Activated CD4-positive, alpha-beta T cell treated with anti-CD3 and anti-CD28 coated beads for 36 hours (primary cell): ENCODE data around the gene ZFP64. TPM values are rescaled to one million over a fixed set of nuclear protein-coding genes. Genes with fewer than 3 reads are reported as not detected.

Experiments used
- ATAC-seq: fragments of 200-7000 bp; cut with Tn5 transposase; one replicate; pipeline ENCODE4 v1.10.0; 2021; ENCODE audit warnings: mild to moderate bottlenecking, moderate library complexity
- CTCF ChIA-PET: fragments of 350-600 bp; sonication (Branson Sonifier 250); formaldehyde crosslinking; loops from one replicate; lab custom pipeline; 2021; ENCODE audit warnings: antibody characterized with exemption; lab: Charles Lee
- POLR2A ChIA-PET: fragments of 350-600 bp; sonication (Branson Sonifier 250); formaldehyde crosslinking; loops from one replicate; lab custom pipeline; 2021; ENCODE audit warnings: antibody characterized with exemption, inconsistent platforms; lab: Charles Lee
- DNase-seq: peaks from one replicate; pipeline ENCODE4 v3.0.0-alpha.2; 2020
- H3K27ac Mint-ChIP-seq: one replicate; pipeline ENCODE4 v1.8.0; 2021; ENCODE audit warnings: mixed read lengths
- H3K27me3 Mint-ChIP-seq: one replicate; pipeline ENCODE4 v1.8.0; 2021; ENCODE audit warnings: mixed read lengths
- H3K36me3 Mint-ChIP-seq: one replicate; pipeline ENCODE4 v1.8.0; 2021; ENCODE audit warnings: low read depth, mixed read lengths
- H3K4me1 Mint-ChIP-seq: one replicate; pipeline ENCODE4 v1.8.0; 2021; ENCODE audit warnings: mixed read lengths
- H3K4me3 Mint-ChIP-seq: one replicate; pipeline ENCODE4 v1.8.0; 2021; ENCODE audit warnings: mild to moderate bottlenecking, moderate library complexity, mixed read lengths
- H3K9me3 Mint-ChIP-seq: one replicate; pipeline ENCODE4 v1.8.0; 2021; ENCODE audit warnings: low read depth, mixed read lengths
- intact Hi-C, 2 experiments: fragments of 100-400 bp; cut with DNase I in 1 of 2; cut with micrococcal nuclease in 1 of 2; formaldehyde crosslinking; loops; one replicate each; pipeline versions ENCODE4 v1.14.2 to v1.15.1; 2022 to 2024; cut with DNase I, micrococcal nuclease
- total RNA-seq, 2 experiments: library from RNA; stranded (reverse); gene quantifications; one replicate each; pipeline ENCODE4 v1.2.3, GENCODE V29; 2021

ZFP64 gene
- total RNA-seq, 2 experiments from 2014 or later, result 12.2 to 16.5 TPM

DNA sequence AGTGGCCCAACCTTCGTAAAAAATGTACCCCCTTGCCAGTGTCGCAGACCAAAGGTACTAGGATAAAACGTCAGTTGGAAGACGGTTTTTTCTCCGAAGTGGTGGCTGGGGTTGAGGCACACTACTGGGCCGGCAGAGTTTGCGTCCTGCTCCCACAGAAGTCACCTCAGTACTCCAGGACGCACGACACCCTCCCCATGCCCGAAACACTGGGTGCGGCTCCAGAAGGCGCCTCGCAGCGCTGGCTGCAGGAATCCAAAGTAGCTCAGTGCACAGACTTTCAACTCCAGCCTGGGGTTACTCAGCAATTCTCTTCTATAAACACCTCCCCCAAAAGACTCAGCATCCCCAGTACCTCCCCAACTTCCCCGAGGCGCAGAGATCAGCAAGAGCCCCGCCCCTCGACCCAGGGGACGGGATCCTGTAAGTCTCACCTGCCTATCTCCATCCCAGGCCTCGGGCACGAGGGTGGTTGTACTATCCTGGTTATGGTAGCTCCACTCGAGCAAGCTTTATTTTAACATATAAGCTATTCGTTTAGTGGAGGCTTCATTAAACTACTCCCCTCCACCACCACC, 88.2 kb downstream of the ZFP64 start:
- H3K27me3 Mint-ChIP-seq, result peaks cover 37% of the 10 kb centered on the region
- no peak overlapping the region for H3K27ac Mint-ChIP-seq
- DNase-seq (peak; percentile 32), ATAC-seq (peak; percentile 42)
- H3K36me3 Mint-ChIP-seq, result peaks cover 2% of the 10 kb centered on the region
- H3K4me3 Mint-ChIP-seq, result peak overlapping the region; percentile 57
- ChIA-PET CTCF (no interaction called here), POLR2A (no interaction called here)
- no peaks in the 10 kb centered on the region for H3K9me3 Mint-ChIP-seq
- intact Hi-C loops, result no loop called here
- peaks cover 18% of the 10 kb centered on the region for H3K4me1 Mint-ChIP-seq

DNA sequence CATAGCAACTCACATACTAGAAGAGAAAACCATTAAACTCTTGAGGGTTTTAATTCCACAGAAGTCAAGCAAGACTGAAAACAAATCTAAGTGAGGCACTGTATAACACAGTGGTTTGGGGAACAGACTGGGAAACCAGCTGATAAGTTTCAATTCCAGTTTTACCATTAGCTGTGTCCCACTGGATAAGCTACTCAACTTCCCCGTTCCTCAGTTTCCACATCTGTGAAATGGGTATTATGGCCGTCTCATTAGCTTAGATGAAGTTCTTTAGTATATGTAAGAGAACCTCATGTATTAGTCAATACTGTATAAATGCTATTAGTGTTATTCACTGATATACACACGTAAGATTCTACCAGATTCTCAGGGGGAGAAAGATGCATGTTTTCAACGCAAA, 89.0 kb downstream of the ZFP64 start:
- H3K27me3 Mint-ChIP-seq, result peaks cover 35% of the 10 kb centered on the region
- DNase-seq (no peak), ATAC-seq (no peak)
- intact Hi-C loops, result no loop called here
- no peak overlapping the region for H3K4me3 Mint-ChIP-seq
- H3K4me1 Mint-ChIP-seq, result peaks cover 18% of the 10 kb centered on the region
- no peak overlapping the region for H3K27ac Mint-ChIP-seq
- no peaks in the 10 kb centered on the region for H3K9me3 Mint-ChIP-seq
- ChIA-PET POLR2A (no interaction called here), CTCF (no interaction called here)
- peaks cover under 1% of the 10 kb centered on the region for H3K36me3 Mint-ChIP-seq

DNA sequence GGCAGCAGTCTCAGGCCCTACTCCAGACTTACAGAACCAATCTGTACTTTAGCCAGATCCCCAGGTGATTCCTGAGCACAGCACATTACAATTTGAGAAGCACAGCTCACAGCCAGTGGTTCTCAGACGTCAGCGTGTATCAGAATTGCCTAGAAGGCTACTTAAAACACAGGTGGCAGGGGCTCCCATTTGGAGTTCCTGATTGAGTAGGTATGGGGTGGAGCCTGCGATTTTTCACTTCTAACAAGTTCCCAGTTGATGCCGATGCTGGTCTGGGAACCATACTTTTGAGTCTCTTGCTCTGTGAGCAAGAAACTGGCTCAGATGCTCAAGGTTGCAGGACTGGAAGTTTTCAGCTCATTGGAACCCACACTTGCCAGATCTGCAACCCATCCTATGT, 89.5 kb downstream of the ZFP64 start:
- ChIA-PET CTCF (interaction anchor here (0.7 kb wide), 1 partner anchor 631 kb away, joined by 3 read pairs; no protein-coding TSS in a partner anchor), POLR2A (no interaction called here)
- H3K4me1 Mint-ChIP-seq, result peaks cover 18% of the 10 kb centered on the region
- ATAC-seq (no peak), DNase-seq (no peak)
- H3K4me3 Mint-ChIP-seq, result no peak overlapping the region
- H3K9me3 Mint-ChIP-seq, result no peaks in the 10 kb centered on the region
- peaks cover 32% of the 10 kb centered on the region for H3K27me3 Mint-ChIP-seq
- intact Hi-C loops, result no loop called here
- H3K36me3 Mint-ChIP-seq, result no peaks in the 10 kb centered on the region
- no peak overlapping the region for H3K27ac Mint-ChIP-seq
